GM19468 (cell line): Measurements from ENCODE around the gene IFITM5.

Experiments used
- ATAC-seq: cut with Tn5 transposase; IDR thresholded peaks from one replicate; pipeline ENCODE4 v1.9.1; 2021; ENCODE audit warnings: mild to moderate bottlenecking, moderate library complexity, moderate number of reproducible peaks; ENCODE audit not compliant: unreplicated experiment; ENCODE audit errors: extremely low read depth

Gene IFITM5

DNA sequence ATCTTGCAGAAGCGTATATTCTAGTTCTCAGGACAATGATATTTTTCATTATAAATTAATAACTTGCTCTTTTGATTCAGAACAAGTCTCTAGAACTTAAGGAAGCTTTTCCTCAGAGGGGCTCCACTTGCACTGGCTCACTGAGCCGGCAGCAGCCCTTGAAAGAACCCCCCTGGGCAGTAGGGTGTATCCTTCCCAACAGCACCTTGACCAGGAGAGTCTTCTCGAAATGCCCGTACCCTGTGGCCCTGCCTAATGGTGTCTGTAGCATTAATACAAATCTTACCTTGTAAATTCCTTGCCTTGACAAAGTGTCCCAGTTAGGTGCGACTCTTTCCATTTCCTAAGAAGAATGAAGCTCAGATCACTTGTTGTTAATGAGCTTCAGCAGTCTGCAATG is 49.1 kb downstream of the IFITM5 start:
- ATAC-seq = no peak

DNA sequence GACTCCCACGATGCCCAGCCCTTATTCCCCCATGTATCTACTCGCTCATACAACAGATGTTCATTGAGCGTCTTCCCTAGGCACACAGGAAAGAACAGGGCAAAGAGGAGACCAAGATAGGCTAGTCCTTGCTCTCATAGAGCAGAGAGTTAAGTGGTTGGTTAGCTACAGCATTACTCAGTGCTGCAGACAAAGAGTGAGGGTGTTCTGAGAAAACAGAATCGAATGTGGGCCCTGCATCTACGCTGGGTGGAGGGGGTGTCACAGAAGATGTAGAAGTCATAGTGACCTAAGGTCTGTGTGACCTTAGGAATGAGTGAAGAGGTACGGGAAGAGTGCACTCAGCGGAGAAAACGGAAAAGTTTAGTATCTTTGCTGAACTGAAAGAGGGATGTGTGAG is 50.3 kb downstream of the IFITM5 start:
- ATAC-seq = no peak
